ENCODE measurements around the gene MLLT3.

The MLLT3 gene

DNA sequence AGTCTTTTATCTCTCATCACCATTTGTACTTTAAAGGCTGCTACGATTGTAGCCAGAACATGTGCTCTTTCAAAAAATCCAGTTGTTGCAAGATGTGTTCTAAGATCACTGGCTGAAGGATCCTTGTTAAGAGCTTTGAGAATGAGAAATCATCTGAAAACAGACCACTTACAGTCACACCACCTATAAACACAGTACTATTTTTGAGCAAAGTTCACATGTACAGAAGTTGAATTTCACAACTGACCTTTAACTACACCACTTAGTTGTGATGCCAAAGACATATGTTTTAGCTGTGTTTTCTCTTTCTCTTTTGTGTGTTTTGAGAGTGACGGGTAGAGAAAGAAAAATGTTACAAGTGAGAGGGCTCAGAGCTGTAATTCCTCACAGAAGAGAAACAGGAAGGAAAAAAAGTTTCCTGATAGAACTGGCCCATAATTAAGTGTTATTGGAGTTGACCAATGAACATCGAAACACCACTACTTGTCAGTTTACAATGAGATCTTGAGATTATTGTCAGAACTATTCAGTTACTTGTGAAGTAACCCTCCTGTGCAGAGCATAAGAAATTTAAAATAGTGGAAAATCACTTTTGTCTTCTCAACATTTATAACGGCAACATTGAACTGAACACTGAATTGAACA lies 245.4 kb downstream of the MLLT3 start:
- Histone ChIP-seq H3K36me3 (ENCODE audit: low read length) (no peaks in the 10 kb centered on the region), H3K9ac (ENCODE audit: low read length) (no peak overlapping the region), H3K27ac (ENCODE audit: low read depth, low read length) (no peak overlapping the region), H3K4me3 (ENCODE audit: insufficient read depth, low read length, poor library complexity, severe bottlenecking) (no peak overlapping the region), H2AFZ (ENCODE audit: low read depth, low read length, severe bottlenecking) (no peak overlapping the region), H3K9me3 (ENCODE audit: insufficient read depth, low read length) (no peaks in the 10 kb centered on the region), H3K4me2 (ENCODE audit: low read depth, low read length, poor library complexity, severe bottlenecking) (no peak overlapping the region), H3F3A (ENCODE audit: insufficient read depth) (no peaks in the 10 kb centered on the region), H3K79me2 (ENCODE audit: insufficient read depth, low read length) (no peaks in the 10 kb centered on the region), H4K20me1 (ENCODE audit: low read depth, low read length) (no peaks in the 10 kb centered on the region), H3K9me2 (replicated peaks; ENCODE audit: insufficient read depth, low read length) (no peaks in the 10 kb centered on the region), H3K27me3 (ENCODE audit: low read length) (no peaks in the 10 kb centered on the region)
- TF ChIP-seq CTCF (IDR thresholded peaks at IDR 0.05; ENCODE audit: insufficient read depth, low read length, poor library complexity, severe bottlenecking) (no peak), EZH2phosphoT487 (conservative IDR thresholded peaks at IDR 0.05; ENCODE audit: low read length) (no peak)

- Histone ChIP-seq H3K9ac (ENCODE audit: low read length) (no peak overlapping the region), H3K36me3 (ENCODE audit: low read length) (no peaks in the 10 kb centered on the region), H3K9me2 (replicated peaks; ENCODE audit: insufficient read depth, low read length) (no peaks in the 10 kb centered on the region), H3K4me3 (ENCODE audit: insufficient read depth, low read length, poor library complexity, severe bottlenecking) (no peak overlapping the region), H3K27ac (ENCODE audit: low read depth, low read length) (no peak overlapping the region), H3K27me3 (ENCODE audit: low read length) (no peaks in the 10 kb centered on the region), H3F3A (ENCODE audit: insufficient read depth) (no peaks in the 10 kb centered on the region), H3K9me3 (ENCODE audit: insufficient read depth, low read length) (no peaks in the 10 kb centered on the region), H3K79me2 (ENCODE audit: insufficient read depth, low read length) (no peaks in the 10 kb centered on the region), H3K4me2 (ENCODE audit: low read depth, low read length, poor library complexity, severe bottlenecking) (no peak overlapping the region), H2AFZ (ENCODE audit: low read depth, low read length, severe bottlenecking) (no peak overlapping the region), H4K20me1 (ENCODE audit: low read depth, low read length) (no peaks in the 10 kb centered on the region)
- TF ChIP-seq EZH2phosphoT487 (conservative IDR thresholded peaks at IDR 0.05; ENCODE audit: low read length) (no peak), CTCF (IDR thresholded peaks at IDR 0.05; ENCODE audit: insufficient read depth, low read length, poor library complexity, severe bottlenecking) (no peak)
Measured at GRCh38 chr9:20376042-20376441, 246.3 kb downstream of the MLLT3 start.

DNA sequence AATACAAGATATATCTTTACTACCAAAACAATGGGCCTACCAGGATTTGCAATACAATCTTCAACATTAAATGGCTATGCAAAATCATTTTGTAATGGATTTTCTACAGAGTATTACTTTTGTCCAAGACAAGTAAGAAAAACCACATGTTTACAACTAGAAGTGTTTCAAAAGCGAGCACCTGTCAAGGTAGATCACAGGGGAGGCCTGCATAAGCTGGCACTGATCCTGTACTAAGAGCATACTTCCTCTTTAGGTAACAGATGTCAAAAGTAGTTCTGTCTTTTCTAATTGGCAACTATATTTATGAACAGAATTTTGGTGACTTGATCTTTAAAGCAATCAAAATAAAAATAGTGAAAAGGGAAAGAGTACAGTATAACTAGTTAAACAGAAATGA lies 249.0 kb downstream of the MLLT3 start:
- no peaks in the 10 kb centered on the region for H3K79me2 ChIP-seq (ENCODE audit: insufficient read depth, low read length)
- no peak overlapping the region for H3K4me3 ChIP-seq (ENCODE audit: insufficient read depth, low read length, poor library complexity, severe bottlenecking)
- H3K27me3 ChIP-seq (ENCODE audit: low read length) = no peaks in the 10 kb centered on the region
- H3K9me3 ChIP-seq (ENCODE audit: insufficient read depth, low read length) = no peaks in the 10 kb centered on the region
- no peak overlapping the region for H3K4me2 ChIP-seq (ENCODE audit: low read depth, low read length, poor library complexity, severe bottlenecking)
- no peak overlapping the region for H2AFZ ChIP-seq (ENCODE audit: low read depth, low read length, severe bottlenecking)
- no peaks in the 10 kb centered on the region for H3K36me3 ChIP-seq (ENCODE audit: low read length)
- no peaks in the 10 kb centered on the region for H3F3A ChIP-seq (ENCODE audit: insufficient read depth)
- no peaks in the 10 kb centered on the region for H4K20me1 ChIP-seq (ENCODE audit: low read depth, low read length)
- TF ChIP-seq CTCF (IDR thresholded peaks at IDR 0.05; ENCODE audit: insufficient read depth, low read length, poor library complexity, severe bottlenecking) = no peak
- TF ChIP-seq EZH2phosphoT487 (conservative IDR thresholded peaks at IDR 0.05; ENCODE audit: low read length) = no peak
- no peak overlapping the region for H3K27ac ChIP-seq (ENCODE audit: low read depth, low read length)
- H3K9ac ChIP-seq (ENCODE audit: low read length) = no peak overlapping the region
- H3K9me2 ChIP-seq (replicated peaks; ENCODE audit: insufficient read depth, low read length) = no peaks in the 10 kb centered on the region

Data from SU-DHL-6 (cell line).